ENCODE results near the gene KRT78.
"Not testable (repeated sequence)": the region's sequence is repeated elsewhere in the genome, so short reads cannot be mapped to it uniquely, and the experiment has no call there.

Gene KRT78

GRCh38 chr12:52795694-52796428 is 52.9 kb downstream of the KRT78 start, which contains the start of gene KRT3:
KRT3 (minus strand) TSS chr12:52796117; CDS start chr12:52796042, 75 bp downstream.
- DNase-seq, result no peak

GRCh38 chr12:52795332-52795674 is 53.5 kb downstream of the KRT78 start:
- not testable (repeated sequence) for DNase-seq

GRCh38 chr12:52794479-52795331 is 54.1 kb downstream of the KRT78 start:
- DNase-seq, result no peak

GRCh38 chr12:52792185-52793029 is 56.4 kb downstream of the KRT78 start:
- no peak for DNase-seq

GRCh38 chr12:52791271-52792184 is 57.3 kb downstream of the KRT78 start:
- DNase-seq, result no peak

GRCh38 chr12:52790427-52791270 is 58.1 kb downstream of the KRT78 start:
- DNase-seq, result no peak

- no peak for DNase-seq
These were observed 59.0 kb downstream of the KRT78 start for GRCh38 chr12:52789637-52790426.

GRCh38 chr12:52788876-52789636 is 59.7 kb downstream of the KRT78 start:
- no peak for DNase-seq

- DNase-seq, result no peak
These were observed 60.5 kb downstream of the KRT78 start for GRCh38 chr12:52788192-52788875.
